Keratinocyte (primary cell): ENCODE measurements around the gene ZNF160.
"Not testable (repeated sequence)": the region's sequence is repeated elsewhere in the genome, so short reads cannot be mapped to it uniquely, and the experiment has no call there.

ENCODE experiments used
- CTCF ChIP-seq, 3 experiments: IDR thresholded peaks in 1 of 3; conservative IDR thresholded peaks in 1 of 3; optimal IDR thresholded peaks in 1 of 3; 2 replicates in 2 of 3; 3 replicates in 1 of 3; pipeline versions ENCODE3 to v1.5.1; 2011; ENCODE audit warnings: low read length in 3 of 3, mild to moderate bottlenecking in 3 of 3, moderate library complexity in 2 of 3, control low read depth in 1 of 3, inconsistent platforms in 1 of 3; ENCODE audit not compliant: insufficient read depth in 2 of 3; ENCODE audit errors: extremely low read depth in 1 of 3
- EZH2 ChIP-seq: IDR thresholded peaks from one replicate; pipeline ENCODE4 v1.6.1; 2012; ENCODE audit warnings: inconsistent platforms, mild to moderate bottlenecking, low read length, moderate library complexity

- TF ChIP-seq CTCF (optimal IDR thresholded peaks at IDR 0.05 in 1 of 3, IDR thresholded peaks at IDR 0.05 in 1 of 3, conservative IDR thresholded peaks at IDR 0.05 in 1 of 3; ENCODE audit: extremely low read depth in 1 of 3, insufficient read depth in 2 of 3, low read length in 3 of 3); EZH2: not testable (repeated sequence)
Observed at GRCh38 chr19:53126733-53127526, 23.7 kb upstream of the ZNF160 start.
